GM12878 (cell line): ENCODE data around the gene SPTBN2. TPM values are rescaled to one million over a fixed set of nuclear protein-coding genes. Genes with fewer than 3 reads are reported as not detected.

ENCODE experiments used
- ATAC-seq: fragments of 200-7000 bp; cut with Tn5 transposase; 3 replicates; pipeline ENCODE4 v1.9.1; 2020; ENCODE audit warnings: mild to moderate bottlenecking, moderate library complexity
- BruUV-seq: library from RNA; stranded (reverse); fragments of 400-500 nt; replicated peaks from 2 replicates; lab custom pipeline; 2021; lab: Mats Ljungman, UMichigan
- CTCF ChIA-PET: fragments of 300-600 bp; sonication (Branson Sonifier 250); formaldehyde crosslinking; extraction: SDS; loops from one replicate; lab custom pipeline; 2021; ENCODE audit warnings: inconsistent platforms; lab: Yijun Ruan, JAX
- POLR2A ChIA-PET: fragments of 350-600 bp; formaldehyde crosslinking; extraction: SDS; loops from one replicate; lab custom pipeline; 2021; ENCODE audit warnings: inconsistent platforms; lab: Charles Lee
- RAD21 ChIA-PET: fragments of 300-600 bp; sonication (Branson Sonifier 250); formaldehyde crosslinking; loops from one replicate; lab custom pipeline; 2023; ENCODE audit warnings: antibody characterized with exemption; ENCODE audit not compliant: unreplicated experiment; lab: Charles Lee
- SMC1A ChIA-PET: fragments of 300-600 bp; sonication (Branson Sonifier 250); formaldehyde crosslinking; loops from one replicate; lab custom pipeline; 2023; ENCODE audit not compliant: unreplicated experiment, uncharacterized antibody; lab: Charles Lee
- DNase-seq: peaks from one replicate; pipeline ENCODE4 v3.0.0-alpha.2; 2011; ENCODE audit warnings: low read depth, low spot score
- FAIRE-seq: peaks from 3 replicates; lab custom pipeline; 2011; peaks lifted over from hg19 to GRCh38; lab: Jason Lieb, UNC
- H2AFZ ChIP-seq: 2 replicates; pipeline ENCODE4 v1.6.0; 2011; ENCODE audit warnings: low read depth, low read length, control low read depth; ENCODE audit not compliant: control insufficient read depth
- H3K27ac ChIP-seq: 2 replicates; pipeline ENCODE4 v1.5.1; 2011; ENCODE audit warnings: control low read depth; ENCODE audit not compliant: control insufficient read depth, insufficient read depth
- H3K27me3 ChIP-seq, 2 experiments: replicated peaks in 1 of 2; 2 replicates each; pipeline versions ENCODE4 v1.6.0 to v1.6.1; 2011; ENCODE audit warnings: low read length in 1 of 2; ENCODE audit not compliant: control insufficient read depth in 2 of 2, insufficient read depth in 2 of 2
- H3K36me3 ChIP-seq, 2 experiments: 2 replicates each; pipeline ENCODE4 v1.5.1; 2011; ENCODE audit warnings: low read length in 1 of 2; ENCODE audit not compliant: control insufficient read depth in 2 of 2, insufficient read depth in 2 of 2
- H3K4me1 ChIP-seq: 2 replicates; pipeline ENCODE4 v1.6.1; 2011; ENCODE audit warnings: mild to moderate bottlenecking, low read length, moderate library complexity, mixed read lengths; ENCODE audit not compliant: control insufficient read depth, insufficient read depth
- H3K4me2 ChIP-seq: 2 replicates; pipeline ENCODE4 v1.6.0; 2011; ENCODE audit warnings: control low read depth; ENCODE audit not compliant: control insufficient read depth, insufficient read depth
- H3K4me3 ChIP-seq: fragments of 200-600 bp; sonication (generic); 2 replicates; pipeline ENCODE4 v1.5.1; 2016
- H3K79me2 ChIP-seq: 2 replicates; pipeline ENCODE4 v1.6.0; 2011; ENCODE audit warnings: low read length; ENCODE audit not compliant: control insufficient read depth, insufficient read depth
- H3K9ac ChIP-seq: 2 replicates; pipeline ENCODE4 v1.8.0; 2011; ENCODE audit warnings: low read length, control low read depth, mixed read lengths; ENCODE audit not compliant: control insufficient read depth, insufficient read depth
- H3K9me3 ChIP-seq: replicated peaks from 3 replicates; pipeline ENCODE4 v1.5.1; 2011; ENCODE audit warnings: mild to moderate bottlenecking, low read length; ENCODE audit not compliant: control insufficient read depth, insufficient read depth
- H4K20me1 ChIP-seq: 2 replicates; pipeline ENCODE4 v1.6.0; 2011; ENCODE audit not compliant: control insufficient read depth, insufficient read depth
- CBFB ChIP-seq: IDR thresholded peaks from 2 replicates; pipeline ENCODE4 v1.6.1; 2016; ENCODE audit warnings: antibody characterized with exemption, low read depth
- ETV6 ChIP-seq, 2 experiments: fragments of 450-650 bp in 1 of 2; IDR thresholded peaks in 1 of 2; conservative IDR thresholded peaks in 1 of 2; 2 replicates each; pipeline ENCODE4 v1.6.1; 2014; ENCODE audit warnings: antibody characterized with exemption in 1 of 2, borderline replicate concordance in 1 of 2, low read depth in 1 of 2, mild to moderate bottlenecking in 1 of 2, moderate library complexity in 1 of 2
- GATAD2B ChIP-seq: fragments of 450-650 bp; conservative IDR thresholded peaks from 2 replicates; pipeline ENCODE4 v1.6.1; 2017; ENCODE audit warnings: low read depth, mild to moderate bottlenecking, moderate library complexity
- IKZF1 ChIP-seq: fragments of 450-650 bp; conservative IDR thresholded peaks from 2 replicates; pipeline ENCODE4 v1.6.1; 2017; ENCODE audit warnings: antibody characterized with exemption, mild to moderate bottlenecking
- JUND ChIP-seq: IDR thresholded peaks from 2 replicates; pipeline ENCODE4 v1.6.1; 2012; ENCODE audit warnings: low read depth, mild to moderate bottlenecking, low read length, improper control_type of control experiment, moderate library complexity
- MTA2 ChIP-seq: fragments of 450-650 bp; IDR thresholded peaks from 2 replicates; pipeline ENCODE4 v1.6.1; 2016; ENCODE audit warnings: low read depth, mild to moderate bottlenecking, moderate library complexity
- NFXL1 ChIP-seq: fragments of 450-650 bp; IDR thresholded peaks from 2 replicates; pipeline ENCODE4 v1.6.1; 2017; ENCODE audit warnings: antibody characterized with exemption, mild to moderate bottlenecking, borderline replicate concordance
- NFYB ChIP-seq: IDR thresholded peaks from 2 replicates; pipeline ENCODE4 v1.6.1; 2011; ENCODE audit warnings: low read depth, mild to moderate bottlenecking, low read length, improper control_type of control experiment, moderate library complexity; ENCODE audit not compliant: insufficient read depth
- RAD51 ChIP-seq: fragments of 450-650 bp; IDR thresholded peaks from 2 replicates; pipeline ENCODE4 v1.6.1; 2016; ENCODE audit warnings: moderate library complexity, mild to moderate bottlenecking, inconsistent platforms
- SKIL ChIP-seq: fragments of 450-650 bp; IDR thresholded peaks from 2 replicates; pipeline ENCODE4 v1.6.1; 2017; ENCODE audit warnings: mild to moderate bottlenecking, low read depth, inconsistent platforms; ENCODE audit not compliant: poor library complexity, severe bottlenecking
- SUZ12 ChIP-seq: fragments of 200-600 bp; sonication (generic); IDR thresholded peaks from one replicate; pipeline ENCODE4 v1.6.1; 2018; ENCODE audit warnings: antibody characterized with exemption, mild to moderate bottlenecking; ENCODE audit not compliant: unreplicated experiment
- TCF7 ChIP-seq: IDR thresholded peaks from 2 replicates; pipeline ENCODE4 v1.6.1; 2014; ENCODE audit warnings: antibody characterized with exemption, borderline replicate concordance
- WGBS: methylation state at CpG from one replicate; pipeline ENCODE4 v1.1.6; 2016; ENCODE audit warnings: low lambda C conversion rate; ENCODE audit not compliant: insufficient replicate concordance, insufficient coverage; ENCODE audit errors: missing lambda C conversion rate; 5-methylcytosine and 5-hydroxymethylcytosine counted together
- in situ Hi-C: fragments of 300-500 bp; cut with MboI; formaldehyde crosslinking; loops from 9 replicates; pipeline ENCODE4 v1.14.3; 2018; ENCODE audit warnings: mixed read lengths
- intact Hi-C: fragments of 100-400 bp; cut with micrococcal nuclease; formaldehyde crosslinking; loops from one replicate; pipeline ENCODE4 v1.14.2; 2022; ENCODE audit not compliant: unreplicated experiment
- polyA plus RNA-seq, 11 experiments: library from polyadenylated mRNA; depleted of rRNA in 4 of 11; unstranded in 6 of 11; stranded (reverse) in 5 of 11; fragments of >200 nt; fragmentation: Nextera tagmentation in 4 of 11; fragmentation: Illumina TruSeq in 1 of 11; extraction: Ambion mirVana in 4 of 11; extraction: Trizol in 1 of 11; gene quantifications; 1 replicate in 1 of 11; 2 replicates in 10 of 11; pipeline versions ENCODE4 v1.2.1 to v1.2.3, GENCODE V29; 2011 to 2016; ENCODE audit warnings: inconsistent platforms in 2 of 11, missing spikeins in 2 of 11, low read depth in 1 of 11
- total RNA-seq, 4 experiments: library from RNA; depleted of rRNA in 3 of 4; stranded (reverse); fragments of >200 nt in 3 of 4; fragmentation: Illumina TruSeq in 1 of 4; extraction: Trizol in 1 of 4; gene quantifications; 2 replicates each; pipeline versions ENCODE4 v1.2.1 to v1.2.3, GENCODE V29; 2013 to 2021

SPTBN2 gene
- total and polyA plus RNA-seq, 10 of the 15 experiments (the other 5 are each of a cell fraction or from before 2014, with no cell fraction given), result 0.38 to 1.0 (median 0.69) TPM; not detected in 5

DNA sequence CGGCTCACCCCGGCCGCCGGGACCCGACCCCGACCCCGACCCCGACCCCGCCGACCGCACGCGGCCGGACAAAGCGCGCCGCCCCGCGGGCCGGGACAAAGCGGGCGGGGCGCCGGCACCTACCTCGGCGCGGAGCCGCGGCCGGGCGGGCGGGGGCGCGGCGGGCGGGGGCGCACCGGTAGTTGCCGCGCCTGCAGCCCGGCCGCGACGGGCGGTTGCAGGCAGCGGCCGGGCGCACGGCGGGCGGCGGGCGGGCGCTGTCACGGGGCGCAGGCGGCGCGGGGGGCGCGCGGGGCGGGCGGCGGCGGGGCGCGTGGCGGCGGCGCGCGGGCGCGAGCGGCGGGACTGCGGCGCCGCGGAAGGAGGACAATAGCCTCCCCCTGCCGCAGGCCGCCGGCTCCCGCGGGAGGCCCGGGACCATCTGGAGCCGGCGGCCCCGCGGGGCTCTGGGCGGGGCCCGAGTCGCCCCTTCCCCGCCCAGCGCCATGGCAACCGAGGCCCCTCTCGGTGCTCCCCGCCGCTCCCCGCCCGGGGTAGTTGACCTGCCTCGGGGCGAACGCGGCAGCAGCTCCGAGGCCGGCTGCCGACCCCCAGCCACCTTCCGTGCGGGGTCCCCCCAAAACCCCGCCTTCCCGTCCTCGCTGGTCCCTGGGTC lies 851 bp downstream of the SPTBN2 start:
- Histone ChIP-seq H3K27ac (no peak overlapping the region), H3K9ac (no peak overlapping the region), H3K79me2 (no peaks in the 10 kb centered on the region), H2AFZ (peak overlapping the region; percentile 44), H3K4me2 (peak overlapping the region; percentile 72), H3K4me3 (no peak overlapping the region; the same call in 1 of the 2 replicates), H3K27me3 (peaks cover 17 to 21% of the 10 kb centered on the region in 2 experiments), H3K4me1 (no peaks in the 10 kb centered on the region), H3K36me3 (no peaks in the 10 kb centered on the region), H3K9me3 (no peaks in the 10 kb centered on the region), H4K20me1 (no peaks in the 10 kb centered on the region)
- RAD21 ChIA-PET, result no interaction called here
- TF ChIP-seq SUZ12, result peak; percentile 87
- TF ChIP-seq ETV6 (conservative IDR thresholded peaks at IDR 0.05 in 1 of 2, IDR thresholded peaks at IDR 0.05 in 1 of 2; ENCODE audit: borderline replicate concordance in 1 of 2, low read depth in 1 of 2), result no peak
- ATAC-seq (no peak), DNase-seq (no peak), FAIRE-seq (no peak)
- in situ Hi-C loops (no loop called here), intact Hi-C loops (no loop called here)
- SMC1A ChIA-PET, result interaction anchor here (1.2 kb wide), 1 partner anchor 10 kb away, joined by 4 read pairs; no protein-coding TSS in a partner anchor
- 5% methylated on average over 23 of the region's 114 CpGs for WGBS
- CTCF ChIA-PET, result interaction anchor here (0.6 to 0.8 kb wide), 2 partner anchors 29 to 34 kb away, joined by 3 to 4 read pairs; no protein-coding TSS in a partner anchor
- BruUV-seq, result no TSS peak
- POLR2A ChIA-PET, result interaction anchor here (0.6 kb wide), 1 partner anchor 238 kb away, joined by 3 read pairs; no protein-coding TSS in a partner anchor

- FAIRE-seq, result no peak
- no peaks in the 10 kb centered on the region for H3K4me1 ChIP-seq
- no peaks in the 10 kb centered on the region for H3K9me3 ChIP-seq
- under 1% methylated on average over 49 of the region's 70 CpGs for WGBS
- in situ Hi-C loops (no loop called here), intact Hi-C loops (no loop called here)
- H3K4me2 ChIP-seq, result peak overlapping the region; percentile 87; the same call in 1 of the 2 replicates
- CTCF ChIA-PET, result no interaction called here
- no peak overlapping the region for H3K27ac ChIP-seq
- POLR2A ChIA-PET, result interaction anchor here (0.6 kb wide), 1 partner anchor 31 kb away, joined by 3 read pairs; no protein-coding TSS in a partner anchor
- no peaks in the 10 kb centered on the region for H3K36me3 ChIP-seq
- BruUV-seq, result no TSS peak
- no peaks in the 10 kb centered on the region for H4K20me1 ChIP-seq
- H3K9ac ChIP-seq, result no peak overlapping the region
- H2AFZ ChIP-seq, result peak overlapping the region; percentile 71
- peak; percentile 63 for ATAC-seq
- RAD21 ChIA-PET, result no interaction called here
- H3K4me3 ChIP-seq, result peak overlapping the region; percentile 47; the same call in 1 of the 2 replicates
- no peaks in the 10 kb centered on the region for H3K79me2 ChIP-seq
- no peak for DNase-seq
- H3K27me3 ChIP-seq, result peaks cover 17 to 21% of the 10 kb centered on the region in 2 experiments
- SMC1A ChIA-PET, result no interaction called here
- peak; percentile 33; the same call in 1 of the 2 replicates for TF ChIP-seq IKZF1
- TF ChIP-seq RAD51, result no peak
- TF ChIP-seq CBFB, result no peak
- peak; percentile 76; the same call in 1 of the 2 replicates for TF ChIP-seq NFXL1
- TF ChIP-seq SKIL, result no peak
- peak; percentile 57; the same call in 1 of the 2 replicates for TF ChIP-seq GATAD2B
- TF ChIP-seq NFYB, result no peak
- TF ChIP-seq JUND, result no peak
- peak; percentile 31 for TF ChIP-seq SUZ12
- TF ChIP-seq MTA2, result no peak
- TF ChIP-seq TCF7, result no peak
Measured at GRCh38 chr11:66727282-66728037, 1.6 kb downstream of the SPTBN2 start.
